GM12874 (cell line): ENCODE data around the gene ZSCAN10.
A peak's percentile ranks its signal among the peaks of the same experiment; 100 is the strongest.

ENCODE experiments used
- TF ChIP-seq, protein P1 (sequence below): IDR thresholded peaks from 2 replicates; pipeline ENCODE4 v1.5.1; 2011; ENCODE audit warnings: low read depth, mild to moderate bottlenecking, control low read depth, low read length, moderate library complexity; ENCODE audit not compliant: insufficient read depth

Gene ZSCAN10

DNA sequence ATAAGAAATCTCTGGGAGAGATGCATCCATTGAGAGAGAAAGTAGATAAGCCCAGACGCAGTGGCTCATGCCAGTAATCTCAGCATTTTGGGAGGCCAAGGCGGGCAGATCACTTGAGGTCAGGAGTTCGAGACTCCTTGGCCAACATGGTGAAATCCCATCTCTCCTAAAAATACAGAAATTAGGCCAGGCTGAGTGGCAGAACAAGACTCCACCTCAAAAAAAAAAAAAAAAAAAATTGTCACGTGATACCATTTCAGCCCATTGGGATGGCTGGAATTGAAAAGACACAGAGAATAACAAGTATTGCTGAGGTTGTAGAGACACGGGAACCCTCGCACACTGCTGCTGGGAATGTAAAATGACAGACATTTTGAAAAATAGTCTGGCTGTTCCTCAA lies 36.5 kb downstream of the ZSCAN10 start:
- TF ChIP-seq, protein P1, sequence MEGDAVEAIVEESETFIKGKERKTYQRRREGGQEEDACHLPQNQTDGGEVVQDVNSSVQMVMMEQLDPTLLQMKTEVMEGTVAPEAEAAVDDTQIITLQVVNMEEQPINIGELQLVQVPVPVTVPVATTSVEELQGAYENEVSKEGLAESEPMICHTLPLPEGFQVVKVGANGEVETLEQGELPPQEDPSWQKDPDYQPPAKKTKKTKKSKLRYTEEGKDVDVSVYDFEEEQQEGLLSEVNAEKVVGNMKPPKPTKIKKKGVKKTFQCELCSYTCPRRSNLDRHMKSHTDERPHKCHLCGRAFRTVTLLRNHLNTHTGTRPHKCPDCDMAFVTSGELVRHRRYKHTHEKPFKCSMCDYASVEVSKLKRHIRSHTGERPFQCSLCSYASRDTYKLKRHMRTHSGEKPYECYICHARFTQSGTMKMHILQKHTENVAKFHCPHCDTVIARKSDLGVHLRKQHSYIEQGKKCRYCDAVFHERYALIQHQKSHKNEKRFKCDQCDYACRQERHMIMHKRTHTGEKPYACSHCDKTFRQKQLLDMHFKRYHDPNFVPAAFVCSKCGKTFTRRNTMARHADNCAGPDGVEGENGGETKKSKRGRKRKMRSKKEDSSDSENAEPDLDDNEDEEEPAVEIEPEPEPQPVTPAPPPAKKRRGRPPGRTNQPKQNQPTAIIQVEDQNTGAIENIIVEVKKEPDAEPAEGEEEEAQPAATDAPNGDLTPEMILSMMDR, result no peak

DNA sequence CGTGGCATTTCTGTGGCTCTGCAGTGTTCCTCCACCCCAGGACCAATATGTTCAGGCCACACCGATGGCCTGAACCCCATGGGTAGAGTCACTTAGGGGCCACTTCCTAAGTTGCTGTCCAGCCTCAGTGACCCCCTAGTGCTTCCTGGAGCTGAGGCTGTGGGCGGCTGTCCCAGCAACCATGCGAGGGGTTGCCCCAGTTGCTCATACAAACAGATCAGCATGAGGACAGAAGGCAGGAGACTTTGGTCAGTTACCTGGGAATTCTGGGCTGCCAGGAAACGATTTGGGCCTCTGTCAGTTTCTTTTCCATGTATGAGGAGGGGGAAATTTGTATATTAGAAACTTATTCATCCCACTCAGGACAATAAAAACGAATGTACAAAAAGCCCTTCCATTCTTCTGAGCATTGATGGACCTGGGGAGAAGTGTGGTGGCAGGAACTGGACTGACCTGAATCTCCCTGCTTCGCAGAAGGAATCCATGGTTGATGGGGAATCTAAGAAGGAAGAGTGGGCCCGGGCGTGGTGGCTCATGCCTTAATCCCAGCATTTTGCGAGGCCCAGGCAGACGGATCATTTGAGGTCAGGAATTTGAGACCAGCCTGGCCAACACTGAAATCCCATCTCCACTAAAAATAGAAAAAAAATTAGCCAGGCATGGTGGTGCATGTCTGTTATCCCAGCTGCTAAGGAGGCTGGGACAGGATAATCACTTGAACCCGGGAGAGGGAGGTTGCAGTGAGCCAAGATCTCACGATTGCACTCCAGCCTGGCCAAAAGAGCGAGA lies 38.6 kb downstream of the ZSCAN10 start:
- TF ChIP-seq, protein P1, result no peak

GRCh38 chr16:3059723-3060242 lies 39.3 kb downstream of the ZSCAN10 start:
- TF ChIP-seq, protein P1, result no peak

DNA sequence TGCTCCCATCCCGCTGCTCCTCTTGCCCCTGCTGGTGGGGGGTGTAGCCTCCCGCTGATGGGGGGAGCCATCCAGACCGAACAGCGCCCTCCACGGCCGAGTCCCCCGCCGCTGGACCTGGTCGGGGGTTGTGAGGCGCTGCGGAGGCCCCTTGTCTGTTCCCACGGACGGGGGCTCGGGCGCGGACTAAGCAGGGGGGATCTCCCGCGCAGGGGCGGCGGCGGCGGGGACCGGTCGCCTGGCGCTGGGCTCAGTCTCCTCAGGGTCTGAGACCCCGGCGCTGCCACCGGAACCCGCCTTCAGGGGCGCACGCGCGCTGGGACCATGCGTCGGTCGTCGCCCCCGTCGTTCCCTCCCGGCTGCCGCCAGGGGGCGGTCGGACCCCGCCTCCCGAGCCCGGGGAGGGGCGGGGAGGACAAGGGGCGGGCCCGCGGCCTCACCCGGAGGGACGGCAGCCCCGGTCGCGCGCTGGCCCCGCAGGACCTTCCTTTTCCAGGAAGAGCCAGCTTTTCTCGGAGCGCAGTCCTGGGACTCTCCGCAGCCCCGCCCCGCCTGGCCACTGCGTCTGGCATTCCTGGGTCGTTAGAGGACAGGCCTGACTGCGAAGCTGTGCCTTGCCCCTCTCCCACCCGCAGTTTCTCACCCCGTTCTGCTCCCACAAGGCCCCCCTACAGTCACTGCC lies 39.9 kb downstream of the ZSCAN10 start:
- TF ChIP-seq, protein P1, result peak; percentile 90

DNA sequence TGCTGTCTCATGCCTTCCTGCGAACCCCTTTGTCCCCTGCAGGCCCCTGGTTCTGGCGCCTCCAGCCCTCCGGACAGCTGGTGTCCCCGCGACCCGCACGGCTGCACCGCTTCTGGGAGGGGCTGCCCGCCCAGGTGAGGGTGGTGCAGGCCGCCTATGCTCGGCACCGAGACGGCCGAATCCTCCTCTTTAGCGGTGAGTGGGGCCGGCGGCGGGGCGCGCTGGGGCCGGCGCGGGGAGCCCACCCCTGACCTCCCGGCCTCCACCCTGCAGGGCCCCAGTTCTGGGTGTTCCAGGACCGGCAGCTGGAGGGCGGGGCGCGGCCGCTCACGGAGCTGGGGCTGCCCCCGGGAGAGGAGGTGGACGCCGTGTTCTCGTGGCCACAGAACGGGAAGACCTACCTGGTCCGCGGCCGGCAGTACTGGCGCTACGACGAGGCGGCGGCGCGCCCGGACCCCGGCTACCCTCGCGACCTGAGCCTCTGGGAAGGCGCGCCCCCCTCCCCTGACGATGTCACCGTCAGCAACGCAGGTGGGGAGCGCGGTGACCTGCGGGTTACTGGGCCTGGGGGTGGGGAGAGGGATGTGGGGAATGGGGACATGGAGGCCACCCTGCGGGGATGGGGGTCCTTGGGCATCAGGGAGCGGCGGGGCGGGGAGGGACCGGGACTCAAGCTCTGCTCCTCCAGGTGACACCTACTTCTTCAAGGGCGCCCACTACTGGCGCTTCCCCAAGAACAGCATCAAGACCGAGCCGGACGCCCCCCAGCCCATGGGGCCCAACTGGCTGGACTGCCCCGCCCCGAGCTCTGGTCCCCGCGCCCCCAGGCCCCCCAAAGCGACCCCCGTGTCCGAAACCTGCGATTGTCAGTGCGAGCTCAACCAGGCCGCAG lies 40.7 kb downstream of the ZSCAN10 start:
- TF ChIP-seq, protein P1, result peak; percentile 56

GRCh38 chr16:3057181-3058138 lies 41.6 kb downstream of the ZSCAN10 start:
- TF ChIP-seq, protein P1, result no peak
